Mesenchymal stem cell (in vitro differentiated cells and primary cell): ENCODE measurements around the gene ACO2.
"Not testable (repeated sequence)": the region's sequence is repeated elsewhere in the genome, so short reads cannot be mapped to it uniquely, and the experiment has no call there.

Source experiments
- DNase-seq: peaks from one replicate; pipeline ENCODE4 v3.0.0-alpha.2; 2013
- H2AFZ ChIP-seq: one replicate; pipeline ENCODE4 v1.6.1; 2013; ENCODE audit warnings: low read depth, mild to moderate bottlenecking, control low read depth, inconsistent platforms, low read length, moderate library complexity
- H2AK5ac ChIP-seq: 2 replicates; pipeline ENCODE4 v1.6.1; 2013; ENCODE audit warnings: low read length, moderate library complexity, mild to moderate bottlenecking, inconsistent platforms; ENCODE audit not compliant: severe bottlenecking
- H2BK120ac ChIP-seq: one replicate; pipeline ENCODE4 v1.6.1; 2013; ENCODE audit warnings: low read depth, mild to moderate bottlenecking, inconsistent platforms, low read length, moderate library complexity
- H2BK12ac ChIP-seq, 2 experiments: one replicate each; pipeline ENCODE4 v1.6.1; 2013; ENCODE audit warnings: inconsistent platforms in 2 of 2, low read length in 2 of 2, mild to moderate bottlenecking in 2 of 2, moderate library complexity in 2 of 2, control low read depth in 1 of 2
- H2BK15ac ChIP-seq: one replicate; pipeline ENCODE4 v1.6.1; 2013; ENCODE audit warnings: mild to moderate bottlenecking, low read depth, inconsistent platforms; ENCODE audit not compliant: poor library complexity, severe bottlenecking
- H2BK5ac ChIP-seq: 2 replicates; pipeline ENCODE4 v1.6.1; 2013; ENCODE audit warnings: low read depth, mild to moderate bottlenecking, low read length, control low read depth, inconsistent platforms; ENCODE audit not compliant: poor library complexity, severe bottlenecking
- H3K14ac ChIP-seq, 2 experiments: one replicate each; pipeline ENCODE4 v1.6.1; 2013; ENCODE audit warnings: inconsistent platforms in 2 of 2, low read length in 2 of 2, control low read depth in 1 of 2, mild to moderate bottlenecking in 1 of 2, moderate library complexity in 1 of 2
- H3K18ac ChIP-seq, 2 experiments: one replicate each; pipeline ENCODE4 v1.6.1; 2013; ENCODE audit warnings: inconsistent platforms in 2 of 2, low read length in 2 of 2, control low read depth in 1 of 2, low read depth in 1 of 2, mild to moderate bottlenecking in 1 of 2
- H3K23ac ChIP-seq, 2 experiments: one replicate each; pipeline ENCODE4 v1.6.1; 2013; ENCODE audit warnings: inconsistent platforms in 2 of 2, low read length in 2 of 2, mild to moderate bottlenecking in 2 of 2, moderate library complexity in 2 of 2, control low read depth in 1 of 2
- H3K27ac ChIP-seq: 2 replicates; pipeline ENCODE4 v1.5.1; 2013; ENCODE audit warnings: mild to moderate bottlenecking, moderate library complexity, low read length, control low read depth, inconsistent platforms; ENCODE audit not compliant: poor library complexity, severe bottlenecking
- H3K27me3 ChIP-seq, 2 experiments: 2 replicates each; pipeline versions ENCODE4 v1.6.1 to v1.7.0; 2013; ENCODE audit warnings: low read length in 2 of 2, mild to moderate bottlenecking in 2 of 2, moderate library complexity in 2 of 2, control low read depth in 1 of 2, inconsistent platforms in 1 of 2; ENCODE audit not compliant: control insufficient read depth in 1 of 2, insufficient read depth in 1 of 2
- H3K36me3 ChIP-seq, 2 experiments: 2 replicates each; pipeline versions ENCODE4 v1.6.1 to v1.7.0; 2013; ENCODE audit warnings: low read length in 2 of 2, control low read depth in 1 of 2, inconsistent platforms in 1 of 2, low read depth in 1 of 2, mild to moderate bottlenecking in 1 of 2; ENCODE audit not compliant: insufficient read depth in 2 of 2, control insufficient read depth in 1 of 2
- H3K4ac ChIP-seq, 2 experiments: one replicate each; pipeline ENCODE4 v1.6.1; 2013; ENCODE audit warnings: inconsistent platforms in 2 of 2, low read length in 2 of 2, mild to moderate bottlenecking in 2 of 2, moderate library complexity in 2 of 2, control low read depth in 1 of 2, low read depth in 1 of 2
- H3K4me1 ChIP-seq: 2 replicates; pipeline ENCODE4 v1.6.1; 2013; ENCODE audit warnings: low read depth, low read length, control low read depth; ENCODE audit not compliant: control insufficient read depth, insufficient read depth
- H3K4me2 ChIP-seq: 2 replicates; pipeline ENCODE4 v1.6.1; 2013; ENCODE audit warnings: low read length, mild to moderate bottlenecking, inconsistent platforms; ENCODE audit not compliant: poor library complexity, severe bottlenecking
- H3K4me3 ChIP-seq, 2 experiments: 2 replicates each; pipeline versions ENCODE4 v1.5.1 to v1.7.0; 2013; ENCODE audit warnings: low read length in 2 of 2, mild to moderate bottlenecking in 2 of 2, control low read depth in 1 of 2, low read depth in 1 of 2; ENCODE audit not compliant: insufficient read depth in 1 of 2
- H3K79me1 ChIP-seq: replicated peaks from 2 replicates; pipeline ENCODE4 v1.6.1; 2013; ENCODE audit warnings: mild to moderate bottlenecking, control low read depth, low read length, inconsistent platforms; ENCODE audit not compliant: poor library complexity, severe bottlenecking
- H3K9ac ChIP-seq: 2 replicates; pipeline ENCODE4 v1.7.0; 2013; ENCODE audit warnings: mild to moderate bottlenecking, low read length, moderate library complexity
- H3K9me3 ChIP-seq: 2 replicates; pipeline ENCODE4 v1.7.0; 2013; ENCODE audit warnings: mild to moderate bottlenecking, low read length; ENCODE audit not compliant: control insufficient read depth
- H4K8ac ChIP-seq: one replicate; pipeline ENCODE4 v1.6.1; 2013; ENCODE audit warnings: inconsistent platforms, mild to moderate bottlenecking, low read length, moderate library complexity
- H4K91ac ChIP-seq: one replicate; pipeline ENCODE4 v1.6.1; 2013; ENCODE audit warnings: mild to moderate bottlenecking, low read length, inconsistent platforms
- WGBS: methylation state at CpG from one replicate; pipeline ENCODE4 v1.1.7; 2013; ENCODE audit warnings: mixed read lengths; 5-methylcytosine and 5-hydroxymethylcytosine counted together

Gene ACO2

DNA sequence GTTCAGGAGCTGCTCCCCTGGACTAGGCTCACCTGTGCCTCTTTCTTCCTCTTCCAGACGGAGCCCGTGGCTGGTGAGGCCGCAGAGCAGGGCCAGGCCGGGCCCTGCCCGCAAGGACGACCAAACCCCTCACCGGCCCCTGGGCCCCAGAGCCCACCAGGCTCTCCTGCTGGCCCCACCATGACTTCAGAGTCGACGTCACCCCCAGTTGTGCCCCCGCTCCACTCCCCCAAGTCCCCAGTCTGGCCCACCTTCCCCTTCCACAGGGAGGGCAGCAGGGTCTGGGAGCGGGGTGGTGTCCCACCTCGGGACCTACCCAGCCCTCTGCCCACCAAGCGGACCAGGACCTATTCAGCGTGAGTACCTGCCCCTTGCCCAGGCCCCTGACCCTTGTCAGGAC is 102.9 kb downstream of the ACO2 start:
- H3K27me3 ChIP-seq: no peaks in the 10 kb centered on the region
- H3K4me2 ChIP-seq: no peak overlapping the region
- no peak overlapping the region for H3K4ac ChIP-seq
- H3K4me3 ChIP-seq: no peak overlapping the region
- peak overlapping the region; percentile 2 for H4K8ac ChIP-seq
- H3K23ac ChIP-seq: no peak overlapping the region
- H3K9me3 ChIP-seq: no peaks in the 10 kb centered on the region
- H3K9ac ChIP-seq: no peak overlapping the region
- H2BK120ac ChIP-seq: no peak overlapping the region
- no peak overlapping the region for H3K14ac ChIP-seq
- no peak for DNase-seq
- no peak overlapping the region for H3K27ac ChIP-seq
- H3K79me1 ChIP-seq: no peaks in the 10 kb centered on the region
- no peak overlapping the region for H3K18ac ChIP-seq
- peak overlapping the region; percentile 40 for H4K91ac ChIP-seq
- no peak overlapping the region for H2AK5ac ChIP-seq
- no peak overlapping the region for H2BK5ac ChIP-seq
- H2AFZ ChIP-seq: no peak overlapping the region
- H2BK15ac ChIP-seq: no peak overlapping the region
- H3K4me1 ChIP-seq: peaks cover 8% of the 10 kb centered on the region
- over 99% methylated on average over 13 of the region's 14 CpGs for WGBS
- H2BK12ac ChIP-seq: no peak overlapping the region
- peaks cover 9 to 36% of the 10 kb centered on the region in 2 experiments for H3K36me3 ChIP-seq

DNA sequence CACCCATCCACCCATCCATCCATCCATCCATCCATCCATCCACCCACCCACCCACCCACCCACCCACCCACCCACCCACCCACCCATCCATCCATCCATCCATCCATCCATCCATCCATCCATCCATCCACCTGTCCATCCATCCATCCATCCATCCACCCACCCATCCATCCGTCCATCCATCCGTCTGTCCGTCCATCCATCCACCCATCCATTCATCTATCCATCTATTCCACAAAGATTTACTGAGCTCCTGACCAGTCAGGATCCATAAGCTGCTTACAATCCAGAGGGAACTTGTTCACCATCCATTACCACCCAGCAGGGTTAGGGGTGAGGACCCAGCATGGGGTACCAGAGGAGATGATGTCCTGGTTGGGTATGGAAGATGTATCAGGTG is 103.4 kb downstream of the ACO2 start:
- not testable (repeated sequence) for H2AFZ ChIP-seq, H3K18ac ChIP-seq
- 92% methylated on average over 3 of the region's 3 CpGs for WGBS

DNA sequence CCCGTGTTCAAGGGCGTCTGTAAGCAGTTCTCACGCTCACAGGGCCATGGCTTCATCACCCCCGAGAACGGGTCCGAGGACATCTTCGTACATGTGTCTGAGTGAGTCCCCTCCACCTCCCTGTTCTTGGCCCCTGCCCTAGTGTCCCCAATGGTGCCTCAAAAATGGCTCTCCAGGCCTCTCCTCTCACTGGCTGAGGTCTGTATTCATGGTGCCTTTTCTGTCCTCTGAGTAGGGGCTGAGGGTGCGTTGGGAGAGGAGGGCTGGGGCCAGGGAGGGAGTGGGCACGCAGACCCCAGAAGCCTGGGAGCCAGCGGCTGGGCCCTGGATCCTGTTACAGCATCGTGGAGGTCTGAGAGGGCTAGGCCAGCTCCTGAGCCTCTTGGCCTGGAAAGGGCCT is 104.8 kb downstream of the ACO2 start:
- WGBS: 94% methylated on average over 11 of the region's 11 CpGs
- Histone ChIP-seq H3K4me1 (peaks cover 16% of the 10 kb centered on the region), H3K9me3 (no peaks in the 10 kb centered on the region), H3K27ac (no peak overlapping the region), H3K4ac (no peak overlapping the region), H3K27me3 (no peaks in the 10 kb centered on the region), H2AK5ac (no peak overlapping the region), H3K9ac (no peak overlapping the region), H4K91ac (no peak overlapping the region), H2BK12ac (no peak overlapping the region), H3K18ac (no peak overlapping the region), H3K36me3 (peaks cover 27 to 54% of the 10 kb centered on the region in 2 experiments), H2BK120ac (peak overlapping the region; percentile 11), H3K79me1 (no peaks in the 10 kb centered on the region), H3K4me3 (no peak overlapping the region), H3K23ac (no peak overlapping the region), H4K8ac (no peak overlapping the region), H3K4me2 (no peak overlapping the region), H2BK5ac (no peak overlapping the region), H3K14ac (no peak overlapping the region), H2BK15ac (no peak overlapping the region), H2AFZ (no peak overlapping the region)
- no peak for DNase-seq

More for the DNA sequence above, 103.4 kb downstream of the ACO2 start:
- not testable (repeated sequence) for H3K27me3 ChIP-seq, H2BK15ac ChIP-seq, H3K4ac ChIP-seq, H2BK120ac ChIP-seq, H4K8ac ChIP-seq, H3K9ac ChIP-seq, H4K91ac ChIP-seq, H3K23ac ChIP-seq, H3K79me1 ChIP-seq, H2BK12ac ChIP-seq, DNase-seq, H2AK5ac ChIP-seq, H2BK5ac ChIP-seq, H3K14ac ChIP-seq, H3K9me3 ChIP-seq, H3K27ac ChIP-seq, H3K4me2 ChIP-seq
- peaks cover 14 to 41% of the 10 kb centered on the region in 2 experiments for H3K36me3 ChIP-seq
- peak overlapping the region in 1 of 2 experiments; percentile 3 for H3K4me3 ChIP-seq
- peaks cover 13% of the 10 kb centered on the region for H3K4me1 ChIP-seq

DNA sequence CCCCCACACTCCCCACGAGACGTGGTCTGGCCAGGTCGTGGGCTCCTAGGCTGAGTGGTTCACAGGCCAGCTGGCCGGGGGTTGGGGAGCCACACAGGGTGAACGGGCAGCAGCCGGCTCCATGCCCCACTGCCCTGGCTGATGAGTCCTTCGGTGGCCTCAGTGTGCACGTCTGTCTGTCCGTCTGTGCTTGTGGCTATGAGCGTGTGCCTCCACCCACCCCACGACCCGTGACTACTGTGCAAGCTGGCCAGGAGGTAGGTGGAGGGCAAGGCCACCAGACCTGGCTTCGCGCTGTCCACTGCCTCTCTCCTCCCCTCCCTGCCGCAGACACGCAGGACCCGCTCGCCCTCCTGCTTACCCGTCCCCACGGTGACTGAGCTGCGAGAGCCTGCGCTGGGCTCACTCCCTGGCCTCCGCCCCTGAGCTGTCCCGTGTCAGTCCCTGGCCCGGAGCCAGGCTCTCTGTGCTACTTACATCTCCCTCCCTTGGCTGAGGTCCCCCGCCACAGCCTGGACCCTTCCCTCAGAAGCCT is 106.0 kb downstream of the ACO2 start:
- Histone ChIP-seq H2AFZ (no peak overlapping the region), H3K18ac (no peak overlapping the region), H2BK5ac (no peak overlapping the region), H3K4ac (no peak overlapping the region), H3K27me3 (no peaks in the 10 kb centered on the region), H3K36me3 (peaks cover 40 to 67% of the 10 kb centered on the region in 2 experiments), H3K9ac (peak overlapping the region; percentile 62), H2AK5ac (no peak overlapping the region), H4K91ac (no peak overlapping the region), H2BK120ac (no peak overlapping the region), H3K4me3 (no peak overlapping the region), H3K27ac (no peak overlapping the region), H3K9me3 (no peaks in the 10 kb centered on the region), H3K14ac (no peak overlapping the region), H3K79me1 (no peaks in the 10 kb centered on the region), H2BK15ac (no peak overlapping the region), H3K4me2 (no peak overlapping the region), H2BK12ac (no peak overlapping the region), H4K8ac (no peak overlapping the region), H3K4me1 (peaks cover 16% of the 10 kb centered on the region), H3K23ac (no peak overlapping the region)
- WGBS: 94% methylated on average over 26 of the region's 26 CpGs
- DNase-seq: no peak
